IMR-90 (cell line): ENCODE measurements around the gene PROSER2. TPM values are rescaled to one million over a fixed set of nuclear protein-coding genes. Genes with fewer than 3 reads are reported as not detected.

ENCODE experiments used
- ATAC-seq: fragments of 200-7000 bp; cut with Tn5 transposase; 2 replicates; pipeline ENCODE4 v1.9.1; 2020; ENCODE audit warnings: low read depth, mild to moderate bottlenecking, moderate library complexity
- BruUV-seq: library from RNA; stranded (reverse); fragments of 400-500 nt; replicated peaks from 2 replicates; lab custom pipeline; 2021; lab: Mats Ljungman, UMichigan
- CTCF ChIA-PET: fragments of 300-600 bp; formaldehyde crosslinking; extraction: SDS; loops from one replicate; lab custom pipeline; 2021; ENCODE audit warnings: antibody characterized with exemption; lab: Yijun Ruan, JAX
- POLR2A ChIA-PET: fragments of 300-600 bp; sonication (Branson Sonifier 250); formaldehyde crosslinking; loops from one replicate; lab custom pipeline; 2022; ENCODE audit warnings: antibody characterized with exemption; ENCODE audit not compliant: unreplicated experiment; lab: Charles Lee
- DNase-seq: peaks from one replicate; pipeline ENCODE4 v3.0.0; 2013
- H2AFZ ChIP-seq: replicated peaks from 2 replicates; pipeline ENCODE3; 2013; ENCODE audit warnings: low read length, mild to moderate bottlenecking; ENCODE audit not compliant: poor library complexity
- H2AK5ac ChIP-seq: 2 replicates; pipeline ENCODE4 v1.6.1; 2013; ENCODE audit warnings: low read depth, low read length, inconsistent platforms
- H2AK9ac ChIP-seq: replicated peaks from 2 replicates; pipeline ENCODE3; 2013; ENCODE audit warnings: mild to moderate bottlenecking, low read depth, low read length, moderate library complexity; ENCODE audit not compliant: poor library complexity
- H2BK120ac ChIP-seq: 2 replicates; pipeline ENCODE4 v1.6.1; 2013; ENCODE audit warnings: low read depth, low read length, inconsistent platforms
- H2BK15ac ChIP-seq: 3 replicates; pipeline ENCODE4 v1.6.1; 2013; ENCODE audit warnings: low read depth, low read length, inconsistent platforms
- H2BK20ac ChIP-seq: 2 replicates; pipeline ENCODE4 v1.6.1; 2013; ENCODE audit warnings: low read depth, mild to moderate bottlenecking, inconsistent platforms, low read length, moderate library complexity
- H2BK5ac ChIP-seq: 2 replicates; pipeline ENCODE4 v1.6.1; 2013; ENCODE audit warnings: mild to moderate bottlenecking, low read depth, low read length, inconsistent platforms; ENCODE audit not compliant: poor library complexity, severe bottlenecking
- H3K14ac ChIP-seq: replicated peaks from 2 replicates; pipeline ENCODE4 v1.6.1; 2013; ENCODE audit warnings: low read depth, low read length, inconsistent platforms
- H3K18ac ChIP-seq: 2 replicates; pipeline ENCODE4 v1.6.1; 2013; ENCODE audit warnings: low read depth, low read length, control low read depth
- H3K23ac ChIP-seq: 2 replicates; pipeline ENCODE4 v1.6.1; 2013; ENCODE audit warnings: low read depth, low read length, inconsistent platforms
- H3K27ac ChIP-seq: 2 replicates; pipeline ENCODE4 v1.5.1; 2013; ENCODE audit warnings: mild to moderate bottlenecking, control low read depth, low read length; ENCODE audit not compliant: insufficient read depth
- H3K27me3 ChIP-seq: 2 replicates; pipeline ENCODE4 v1.6.1; 2013; ENCODE audit warnings: low read length; ENCODE audit not compliant: control insufficient read depth, insufficient read depth
- H3K36me3 ChIP-seq: 2 replicates; pipeline ENCODE4 v1.6.1; 2013; ENCODE audit warnings: low read length, mixed read lengths; ENCODE audit not compliant: control insufficient read depth, insufficient read depth
- H3K4ac ChIP-seq: 2 replicates; pipeline ENCODE4 v1.6.1; 2013; ENCODE audit warnings: low read depth, low read length, inconsistent platforms
- H3K4me1 ChIP-seq: 2 replicates; pipeline ENCODE4 v1.6.1; 2013; ENCODE audit warnings: low read length, mixed read lengths; ENCODE audit not compliant: control insufficient read depth, insufficient read depth
- H3K4me2 ChIP-seq: 2 replicates; pipeline ENCODE4 v1.6.1; 2013; ENCODE audit warnings: low read depth, mild to moderate bottlenecking, control low read depth, low read length, moderate library complexity
- H3K4me3 ChIP-seq: 2 replicates; pipeline ENCODE4 v1.5.1; 2013; ENCODE audit warnings: low read depth, mild to moderate bottlenecking, control low read depth, low read length, moderate library complexity; ENCODE audit not compliant: insufficient read depth
- H3K56ac ChIP-seq: 2 replicates; pipeline ENCODE4 v1.6.1; 2013; ENCODE audit warnings: low read length, inconsistent platforms; ENCODE audit not compliant: insufficient read depth; ENCODE audit errors: extremely low read depth
- H3K79me1 ChIP-seq, 2 experiments: 2 replicates each; pipeline ENCODE4 v1.6.1; 2013; ENCODE audit warnings: low read length in 2 of 2, inconsistent platforms in 1 of 2, low read depth in 1 of 2
- H3K9ac ChIP-seq: 2 replicates; pipeline ENCODE4 v1.6.1; 2013; ENCODE audit warnings: low read depth, low read length, control low read depth
- H3K9me1 ChIP-seq: 2 replicates; pipeline ENCODE4 v1.6.1; 2013; ENCODE audit warnings: low read length, inconsistent platforms; ENCODE audit not compliant: insufficient read depth
- H3K9me3 ChIP-seq: 2 replicates; pipeline ENCODE4 v1.6.1; 2013; ENCODE audit warnings: low read length; ENCODE audit not compliant: control insufficient read depth, insufficient read depth
- H4K20me1 ChIP-seq: 2 replicates; pipeline ENCODE4 v1.6.1; 2013; ENCODE audit warnings: low read length, inconsistent platforms; ENCODE audit not compliant: insufficient read depth
- H4K5ac ChIP-seq: 2 replicates; pipeline ENCODE4 v1.6.1; 2013; ENCODE audit warnings: mild to moderate bottlenecking, low read depth, low read length, control low read depth
- H4K8ac ChIP-seq, 2 experiments: 2 replicates each; pipeline ENCODE4 v1.6.1; 2013; ENCODE audit warnings: low read depth in 2 of 2, low read length in 2 of 2, control low read depth in 1 of 2, inconsistent platforms in 1 of 2
- H4K91ac ChIP-seq: 2 replicates; pipeline ENCODE4 v1.6.1; 2013; ENCODE audit warnings: low read depth, low read length, inconsistent platforms; ENCODE audit not compliant: insufficient read depth
- CEBPB ChIP-seq: IDR thresholded peaks from 2 replicates; pipeline ENCODE4 v1.6.1; 2012; ENCODE audit warnings: low read depth, low read length, improper control_type of control experiment
- CTCF ChIP-seq: conservative IDR thresholded peaks from 2 replicates; pipeline ENCODE4 v1.5.1; 2012; ENCODE audit warnings: mild to moderate bottlenecking, low read depth, low read length, improper control_type of control experiment
- FOS ChIP-seq: fragments of 150-350 bp; IDR thresholded peaks from 2 replicates; pipeline ENCODE4 v1.6.1; 2016; ENCODE audit warnings: low read depth, low read length
- MAFK ChIP-seq: IDR thresholded peaks from 2 replicates; pipeline ENCODE4 v1.6.1; 2012; ENCODE audit warnings: low read depth, low read length, improper control_type of control experiment
- MAZ ChIP-seq: IDR thresholded peaks from 2 replicates; pipeline ENCODE4 v1.6.1; 2012; ENCODE audit warnings: low read depth, mild to moderate bottlenecking, low read length, improper control_type of control experiment, moderate library complexity, borderline replicate concordance
- POLR2A ChIP-seq: IDR thresholded peaks from 2 replicates; pipeline ENCODE4 v1.6.1; 2012; ENCODE audit warnings: mild to moderate bottlenecking, low read depth, low read length
- RAD21 ChIP-seq: IDR thresholded peaks from 2 replicates; pipeline ENCODE4 v1.6.1; 2012; ENCODE audit warnings: low read length, improper control_type of control experiment
- RCOR1 ChIP-seq: IDR thresholded peaks from 2 replicates; pipeline ENCODE4 v1.6.1; 2012; ENCODE audit warnings: mild to moderate bottlenecking, low read length, improper control_type of control experiment; ENCODE audit not compliant: insufficient replicate concordance
- RFX5 ChIP-seq: IDR thresholded peaks from 2 replicates; pipeline ENCODE4 v1.8.0; 2012; ENCODE audit warnings: low read depth, mild to moderate bottlenecking, low read length, moderate library complexity
- SMC3 ChIP-seq: fragments of 150-350 bp; IDR thresholded peaks from 2 replicates; pipeline ENCODE4 v1.6.1; 2016; ENCODE audit warnings: low read depth, mild to moderate bottlenecking, antibody characterized with exemption, low read length, moderate library complexity
- USF2 ChIP-seq: fragments of 150-350 bp; IDR thresholded peaks from 2 replicates; pipeline ENCODE4 v1.6.1; 2017; ENCODE audit warnings: mild to moderate bottlenecking, antibody characterized with exemption, low read length, low read depth
- WGBS, 2 experiments: methylation state at CpG; one replicate each; pipeline versions ENCODE4 v1.1.5 to v1.1.7; 2013; ENCODE audit warnings: missing lambda C conversion rate in 2 of 2; ENCODE audit not compliant: insufficient read length in 1 of 2; ENCODE audit errors: extremely low coverage in 2 of 2; 5-methylcytosine and 5-hydroxymethylcytosine counted together
- dilution Hi-C: fragments of 300-500 bp; cut with HindIII; formaldehyde crosslinking; loops from one replicate; pipeline ENCODE4 v1.14.3; 2018; ENCODE audit warnings: low sequenced_read_pairs; ENCODE audit not compliant: unreplicated experiment
- in situ Hi-C: fragments of 300-500 bp; cut with MboI; formaldehyde crosslinking; loops from 3 replicates; pipeline ENCODE4 v1.14.3; 2019; ENCODE audit warnings: low sequenced_read_pairs, inconsistent platforms, mixed read lengths
- intact Hi-C: fragments of 100-400 bp; cut with micrococcal nuclease; formaldehyde crosslinking; loops from 2 replicates; pipeline ENCODE4 v1.10.0; 2022
- polyA plus RNA-seq, 3 experiments: library from polyadenylated mRNA; depleted of rRNA; stranded (reverse); fragments of >200 nt; gene quantifications; 2 replicates each; pipeline ENCODE4 v1.2.3, GENCODE V29; 2012; ENCODE audit warnings: low replicate concordance in 1 of 3
- total RNA-seq: library from RNA; depleted of rRNA; stranded (reverse); fragments of >200 nt; gene quantifications from 2 replicates; pipeline ENCODE4 v1.2.3, GENCODE V29; 2012

PROSER2 gene
- total and polyA plus RNA-seq, 2 of the 4 experiments (the other 2 are of a cell fraction), result 1.4 to 2.0 TPM

GRCh38 chr10:11902646-11903045 lies 79.5 kb downstream of the PROSER2 start:
- H3K27ac ChIP-seq, result no peak overlapping the region
- no peak overlapping the region for H3K56ac ChIP-seq
- ATAC-seq, result no peak
- ChIA-PET POLR2A (no interaction called here), CTCF (no interaction called here)
- dilution Hi-C loops (no loop called here), intact Hi-C loops (no loop called here), in situ Hi-C loops (no loop called here)
- H3K4ac ChIP-seq, result no peak overlapping the region
- peaks cover 10% of the 10 kb centered on the region; the same call in 1 of the 2 replicates for H3K9me1 ChIP-seq
- no peak for DNase-seq
- no peaks in the 10 kb centered on the region; the same call in 1 of the 2 replicates for H3K27me3 ChIP-seq
- no peak overlapping the region for H2BK5ac ChIP-seq
- no peak overlapping the region for H4K91ac ChIP-seq
- H2AFZ ChIP-seq, result no peak overlapping the region
- H4K5ac ChIP-seq, result no peak overlapping the region
- TF ChIP-seq USF2 (no peak), RAD21 (no peak), RFX5 (no peak), MAFK (no peak), CEBPB (no peak), RCOR1 (no peak), CTCF (no peak), MAZ (no peak), POLR2A (no peak), FOS (no peak), SMC3 (no peak)
- no peak overlapping the region for H4K8ac ChIP-seq
- no peaks in the 10 kb centered on the region for H3K9me3 ChIP-seq
- H3K4me1 ChIP-seq, result peaks cover 3% of the 10 kb centered on the region; the same call in 1 of the 2 replicates
- no peaks in the 10 kb centered on the region for H4K20me1 ChIP-seq
- no peak overlapping the region for H3K14ac ChIP-seq
- no peak overlapping the region for H2BK15ac ChIP-seq
- 82% methylated on average over 2 of the region's 7 CpGs; no CpG with 5 or more reads in 1 of the 2 experiments for WGBS, 2 experiments
- no peak overlapping the region for H2AK5ac ChIP-seq
- no peak overlapping the region for H3K9ac ChIP-seq
- H3K23ac ChIP-seq, result no peak overlapping the region
- no TSS peak for BruUV-seq
- H3K36me3 ChIP-seq, result no peaks in the 10 kb centered on the region
- no peaks in the 10 kb centered on the region for H3K79me1 ChIP-seq
- H3K4me2 ChIP-seq, result no peak overlapping the region
- H3K4me3 ChIP-seq, result no peak overlapping the region
- H2BK120ac ChIP-seq, result no peak overlapping the region
- H3K18ac ChIP-seq, result no peak overlapping the region
- no peak overlapping the region for H2AK9ac ChIP-seq
- H2BK20ac ChIP-seq, result no peak overlapping the region
